ENCODE data around the gene CDRT15. TPM values are rescaled to one million over a fixed set of nuclear protein-coding genes. Genes with fewer than 3 reads are reported as not detected.

The CDRT15 gene
- total RNA-seq, 4 donors from 2014 or later: not detected

GRCh38 chr17:14198575-14198974 lies 38.1 kb downstream of the CDRT15 start:
- peaks cover 5 to 20% (median 15%) of the 10 kb centered on the region in 4 donors for H3K4me1 ChIP-seq
- WGBS, 2 donors (ENCODE audit: low coverage in 1 of 2): 89% methylated on average over 4 of the region's 4 CpGs
- peak overlapping the region in 1 of 4 donors; percentile 29 for H3K27ac ChIP-seq

GRCh38 chr17:14198013-14198412 lies 38.6 kb downstream of the CDRT15 start:
- Histone ChIP-seq H3K9me3 (no peaks in the 10 kb centered on the region), H3K4me1 (peaks cover 5 to 20% (median 15%) of the 10 kb centered on the region in 4 donors), H3K36me3 (no peaks in the 10 kb centered on the region), H3K4me3 (no peak overlapping the region), H3K27ac (peak overlapping the region in 3 of 4 donors; percentile 5 to 29 (median 22)), H3K27me3 (no peaks in the 10 kb centered on the region)
- no peak for DNase-seq
- WGBS, 2 donors (ENCODE audit: low coverage in 1 of 2): 76% methylated on average over 6 of the region's 6 CpGs; no CpG with 5 or more reads in 1 of the 2 donors
- in situ Hi-C loops (cut with MboI; ENCODE audit: low pct_ligation_motif_present in 1 of 4, low pct_unique_long_range_greater_than_20kb in 1 of 4, low sequenced_read_pairs in 3 of 4) (no loop called here), intact Hi-C loops (cut with DNase I; ENCODE audit: low total_unique reads) (no loop called here)
- TF ChIP-seq POLR2A (IDR thresholded peaks at IDR 0.05): no peak
- no peak for TF ChIP-seq POLR2AphosphoS5 (IDR thresholded peaks at IDR 0.05)
- no peak for TF ChIP-seq CTCF (IDR thresholded peaks at IDR 0.05)
- TF ChIP-seq EP300 (IDR thresholded peaks at IDR 0.05; ENCODE audit: low read depth): no peak

More at GRCh38 chr17:14198575-14198974, 38.1 kb downstream of the CDRT15 start:
- in situ Hi-C loops (cut with MboI; ENCODE audit: low pct_ligation_motif_present in 1 of 4, low pct_unique_long_range_greater_than_20kb in 1 of 4, low sequenced_read_pairs in 3 of 4): no loop called here
- no peak for DNase-seq
- Histone ChIP-seq H3K27me3 (no peaks in the 10 kb centered on the region), H3K36me3 (no peaks in the 10 kb centered on the region), H3K9me3 (no peaks in the 10 kb centered on the region), H3K4me3 (no peak overlapping the region)
- TF ChIP-seq CTCF (IDR thresholded peaks at IDR 0.05) (no peak), POLR2AphosphoS5 (IDR thresholded peaks at IDR 0.05) (no peak), EP300 (IDR thresholded peaks at IDR 0.05; ENCODE audit: low read depth) (no peak), POLR2A (IDR thresholded peaks at IDR 0.05) (no peak)
- intact Hi-C loops (cut with DNase I; ENCODE audit: low total_unique reads): no loop called here

- Histone ChIP-seq H3K4me3 (no peak overlapping the region), H3K36me3 (no peaks in the 10 kb centered on the region), H3K9me3 (no peaks in the 10 kb centered on the region), H3K4me1 (peaks cover 5 to 20% (median 15%) of the 10 kb centered on the region in 4 donors), H3K27me3 (no peaks in the 10 kb centered on the region), H3K27ac (peak overlapping the region in 2 of 4 donors; percentile 5 to 22)
- intact Hi-C loops (cut with DNase I; ENCODE audit: low total_unique reads): no loop called here
- 20 to 52% methylated on average over 3 to 4 of the region's 4 CpGs for WGBS, 2 donors (ENCODE audit: low coverage in 1 of 2)
- in situ Hi-C loops (cut with MboI; ENCODE audit: low pct_ligation_motif_present in 1 of 4, low pct_unique_long_range_greater_than_20kb in 1 of 4, low sequenced_read_pairs in 3 of 4): no loop called here
- TF ChIP-seq EP300 (IDR thresholded peaks at IDR 0.05; ENCODE audit: low read depth): no peak
- no peak for TF ChIP-seq POLR2A (IDR thresholded peaks at IDR 0.05)
- TF ChIP-seq CTCF (IDR thresholded peaks at IDR 0.05): no peak
- no peak for TF ChIP-seq POLR2AphosphoS5 (IDR thresholded peaks at IDR 0.05)
- peak; percentile 26 for DNase-seq
Measured at GRCh38 chr17:14197586-14197985, 39.1 kb downstream of the CDRT15 start.

- no peak overlapping the region for H3K4me3 ChIP-seq
- H3K4me1 ChIP-seq: peaks cover 5 to 20% (median 15%) of the 10 kb centered on the region in 4 donors
- intact Hi-C loops (cut with DNase I; ENCODE audit: low total_unique reads) (no loop called here), in situ Hi-C loops (cut with MboI; ENCODE audit: low pct_ligation_motif_present in 1 of 4, low pct_unique_long_range_greater_than_20kb in 1 of 4, low sequenced_read_pairs in 3 of 4) (no loop called here)
- no peaks in the 10 kb centered on the region for H3K36me3 ChIP-seq
- DNase-seq: no peak
- H3K27ac ChIP-seq: no peak overlapping the region
- WGBS, 2 donors (ENCODE audit: low coverage in 1 of 2): 86 to 90% methylated on average over 1 to 2 of the region's 2 CpGs
- H3K27me3 ChIP-seq: no peaks in the 10 kb centered on the region
- no peaks in the 10 kb centered on the region for H3K9me3 ChIP-seq
- TF ChIP-seq EP300 (IDR thresholded peaks at IDR 0.05; ENCODE audit: low read depth): no peak
- TF ChIP-seq POLR2AphosphoS5 (IDR thresholded peaks at IDR 0.05): no peak
- no peak for TF ChIP-seq CTCF (IDR thresholded peaks at IDR 0.05)
- TF ChIP-seq POLR2A (IDR thresholded peaks at IDR 0.05): no peak
Measured at GRCh38 chr17:14197057-14197456, 39.6 kb downstream of the CDRT15 start.
